PC-3 (cell line): ENCODE data around the gene FRMD6. TPM values are rescaled to one million over a fixed set of nuclear protein-coding genes. Genes with fewer than 3 reads are reported as not detected.
A peak's percentile ranks its signal among the peaks of the same experiment; 100 is the strongest.

Source experiments
- ATAC-seq: fragments of 200-7000 bp; cut with Tn5 transposase; 2 replicates; pipeline ENCODE4 v1.9.1; 2020; ENCODE audit warnings: mild to moderate bottlenecking, moderate library complexity
- BruUV-seq: library from RNA; stranded (reverse); fragments of 400-500 nt; replicated peaks from 2 replicates; lab custom pipeline; 2021; lab: Mats Ljungman, UMichigan
- CTCF ChIA-PET: fragments of 300-600 bp; sonication (Branson Sonifier 250); formaldehyde crosslinking; loops from one replicate; lab custom pipeline; 2022; ENCODE audit warnings: antibody characterized with exemption; lab: Charles Lee
- POLR2A ChIA-PET: fragments of 300-600 bp; sonication (Branson Sonifier 250); formaldehyde crosslinking; loops from one replicate; lab custom pipeline; 2022; ENCODE audit warnings: antibody characterized with exemption; ENCODE audit not compliant: unreplicated experiment; lab: Charles Lee
- DNase-seq: peaks from one replicate; pipeline ENCODE4 v3.0.0-alpha.2; 2015
- H2AFZ ChIP-seq: fragments of 300-600 bp; sonication (generic); 2 replicates; pipeline ENCODE4 v1.6.0; 2016; ENCODE audit warnings: antibody characterized with exemption, low read length
- H3F3A ChIP-seq: fragments of 300-600 bp; sonication (generic); one replicate; pipeline ENCODE4 v1.6.0; 2017; ENCODE audit warnings: antibody characterized with exemption, low read length, control low read depth, mild to moderate bottlenecking; ENCODE audit not compliant: unreplicated experiment
- H3K27ac ChIP-seq: fragments of 300-600 bp; sonication (generic); 2 replicates; pipeline ENCODE4 v1.5.1; 2016; ENCODE audit warnings: mild to moderate bottlenecking, low read length
- H3K27me3 ChIP-seq: fragments of 300-600 bp; sonication (generic); 2 replicates; pipeline ENCODE4 v1.6.1; 2016; ENCODE audit warnings: low read length, mixed read lengths
- H3K36me3 ChIP-seq: fragments of 300-600 bp; sonication (generic); 2 replicates; pipeline ENCODE4 v1.6.1; 2016; ENCODE audit warnings: low read depth, mixed run types, low read length, mixed read lengths
- H3K4me1 ChIP-seq: fragments of 300-600 bp; sonication (generic); 2 replicates; pipeline ENCODE4 v1.5.1; 2016; ENCODE audit warnings: low read length; ENCODE audit not compliant: insufficient read depth
- H3K4me2 ChIP-seq: fragments of 300-600 bp; sonication (generic); 2 replicates; pipeline ENCODE4 v1.6.0; 2016; ENCODE audit warnings: low read length
- H3K4me3 ChIP-seq: fragments of 300-600 bp; sonication (generic); 2 replicates; pipeline ENCODE4 v1.5.1; 2016; ENCODE audit warnings: mild to moderate bottlenecking, low read length, mixed read lengths
- H3K79me2 ChIP-seq: fragments of 300-600 bp; sonication (generic); 2 replicates; pipeline ENCODE4 v1.6.1; 2017; ENCODE audit warnings: low read length, mixed read lengths
- H3K9ac ChIP-seq: fragments of 300-600 bp; sonication (generic); 2 replicates; pipeline ENCODE4 v1.6.0; 2016; ENCODE audit warnings: mild to moderate bottlenecking, low read length
- H3K9me2 ChIP-seq: fragments of 300-600 bp; sonication (generic); replicated peaks from 2 replicates; pipeline ENCODE4 v1.6.1; 2016; ENCODE audit warnings: mixed run types, low read length, mixed read lengths
- H3K9me3 ChIP-seq: fragments of 300-600 bp; sonication (generic); 2 replicates; pipeline ENCODE4 v1.6.1; 2016; ENCODE audit warnings: low read length, mixed read lengths
- H4K20me1 ChIP-seq: fragments of 300-600 bp; sonication (generic); 2 replicates; pipeline ENCODE4 v1.6.1; 2016; ENCODE audit warnings: low read length, mixed read lengths
- EZH2 ChIP-seq: fragments of 300-600 bp; sonication (generic); IDR thresholded peaks from one replicate; pipeline ENCODE4 v1.6.1; 2017; ENCODE audit warnings: antibody characterized with exemption, mild to moderate bottlenecking, low read length; ENCODE audit not compliant: unreplicated experiment
- EZH2phosphoT487 ChIP-seq: fragments of 300-600 bp; sonication (generic); IDR thresholded peaks from 2 replicates; pipeline ENCODE4 v1.6.1; 2018; ENCODE audit warnings: mild to moderate bottlenecking, antibody characterized with exemption, low read length, borderline replicate concordance
- intact Hi-C: fragments of 100-400 bp; cut with micrococcal nuclease; formaldehyde crosslinking; loops from 2 replicates; pipeline ENCODE4 v1.9.0; 2023
- total RNA-seq: library from RNA; depleted of rRNA; stranded (reverse); fragments of >200 nt; gene quantifications from 2 replicates; pipeline ENCODE4 v1.2.3, GENCODE V29; 2014
- TF ChIP-seq, protein P1 (sequence below): fragments of 300-600 bp; sonication (generic); conservative IDR thresholded peaks from 2 replicates; pipeline ENCODE4 v1.5.1; 2017; ENCODE audit warnings: antibody characterized with exemption, low read depth, mild to moderate bottlenecking, low read length

Gene FRMD6
- total RNA-seq, 1 experiment from 2014 or later: 103 TPM

GRCh38 chr14:51638071-51638944 is 13.4 kb upstream of the FRMD6 start:
- H3K27ac ChIP-seq: no peak overlapping the region
- TF ChIP-seq, protein P1, sequence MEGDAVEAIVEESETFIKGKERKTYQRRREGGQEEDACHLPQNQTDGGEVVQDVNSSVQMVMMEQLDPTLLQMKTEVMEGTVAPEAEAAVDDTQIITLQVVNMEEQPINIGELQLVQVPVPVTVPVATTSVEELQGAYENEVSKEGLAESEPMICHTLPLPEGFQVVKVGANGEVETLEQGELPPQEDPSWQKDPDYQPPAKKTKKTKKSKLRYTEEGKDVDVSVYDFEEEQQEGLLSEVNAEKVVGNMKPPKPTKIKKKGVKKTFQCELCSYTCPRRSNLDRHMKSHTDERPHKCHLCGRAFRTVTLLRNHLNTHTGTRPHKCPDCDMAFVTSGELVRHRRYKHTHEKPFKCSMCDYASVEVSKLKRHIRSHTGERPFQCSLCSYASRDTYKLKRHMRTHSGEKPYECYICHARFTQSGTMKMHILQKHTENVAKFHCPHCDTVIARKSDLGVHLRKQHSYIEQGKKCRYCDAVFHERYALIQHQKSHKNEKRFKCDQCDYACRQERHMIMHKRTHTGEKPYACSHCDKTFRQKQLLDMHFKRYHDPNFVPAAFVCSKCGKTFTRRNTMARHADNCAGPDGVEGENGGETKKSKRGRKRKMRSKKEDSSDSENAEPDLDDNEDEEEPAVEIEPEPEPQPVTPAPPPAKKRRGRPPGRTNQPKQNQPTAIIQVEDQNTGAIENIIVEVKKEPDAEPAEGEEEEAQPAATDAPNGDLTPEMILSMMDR: no peak
- TF ChIP-seq EZH2phosphoT487 (no peak), EZH2 (no peak)
- H3F3A ChIP-seq: no peaks in the 10 kb centered on the region
- CTCF ChIA-PET: interaction anchor here (0.6 kb wide), 1 partner anchor 356 kb away, joined by 3 read pairs; no protein-coding TSS in a partner anchor
- no peak overlapping the region for H3K4me2 ChIP-seq
- POLR2A ChIA-PET: no interaction called here
- ATAC-seq (peak; percentile 17; the same call in 1 of the 2 replicates), DNase-seq (no peak)
- H3K9me3 ChIP-seq: no peaks in the 10 kb centered on the region
- no peak overlapping the region for H3K9ac ChIP-seq
- no TSS peak for BruUV-seq
- H3K36me3 ChIP-seq: peaks cover 6% of the 10 kb centered on the region; the same call in 1 of the 2 replicates
- H2AFZ ChIP-seq: no peak overlapping the region
- no peaks in the 10 kb centered on the region for H3K27me3 ChIP-seq
- no peaks in the 10 kb centered on the region for H3K9me2 ChIP-seq
- H4K20me1 ChIP-seq: no peaks in the 10 kb centered on the region
- no peak overlapping the region for H3K4me3 ChIP-seq
- H3K79me2 ChIP-seq: no peaks in the 10 kb centered on the region
- intact Hi-C loops: no loop called here
- peaks cover 6% of the 10 kb centered on the region for H3K4me1 ChIP-seq

- no TSS peak for BruUV-seq
- no peaks in the 10 kb centered on the region for H3K9me2 ChIP-seq
- no peaks in the 10 kb centered on the region for H3K27me3 ChIP-seq
- no peak overlapping the region for H3K4me2 ChIP-seq
- POLR2A ChIA-PET: no interaction called here
- no peak for ATAC-seq
- H3K36me3 ChIP-seq: peaks cover 6% of the 10 kb centered on the region; the same call in 1 of the 2 replicates
- no peak overlapping the region for H2AFZ ChIP-seq
- H3K9me3 ChIP-seq: no peaks in the 10 kb centered on the region
- peaks cover 21% of the 10 kb centered on the region for H3K4me1 ChIP-seq
- intact Hi-C loops: loop anchor here (5.0 kb wide), 1 partner anchor 57 kb away; no protein-coding TSS in a partner anchor
- no peak overlapping the region for H3K9ac ChIP-seq
- 0 out of 2 replicates have a peak, but pooled peaks cover 7% of the 10 kb centered on the region for H3K79me2 ChIP-seq
- TF ChIP-seq EZH2 (no peak), EZH2phosphoT487 (no peak)
- TF ChIP-seq, protein P1: no peak
- CTCF ChIA-PET: no interaction called here
- DNase-seq: no peak
- H3K4me3 ChIP-seq: no peak overlapping the region
- no peaks in the 10 kb centered on the region for H4K20me1 ChIP-seq
- no peaks in the 10 kb centered on the region for H3F3A ChIP-seq
- H3K27ac ChIP-seq: no peak overlapping the region
Measured at GRCh38 chr14:51639668-51640316, 11.9 kb upstream of the FRMD6 start.
